ENCODE data around the gene CTNNA1. TPM values are rescaled to one million over a fixed set of nuclear protein-coding genes. Genes with fewer than 3 reads are reported as not detected.
"Not testable (repeated sequence)": the region's sequence is repeated elsewhere in the genome, so short reads cannot be mapped to it uniquely, and the experiment has no call there.

The CTNNA1 gene
- total and polyA plus RNA-seq, 2 donors, result 170 to 331 TPM

DNA sequence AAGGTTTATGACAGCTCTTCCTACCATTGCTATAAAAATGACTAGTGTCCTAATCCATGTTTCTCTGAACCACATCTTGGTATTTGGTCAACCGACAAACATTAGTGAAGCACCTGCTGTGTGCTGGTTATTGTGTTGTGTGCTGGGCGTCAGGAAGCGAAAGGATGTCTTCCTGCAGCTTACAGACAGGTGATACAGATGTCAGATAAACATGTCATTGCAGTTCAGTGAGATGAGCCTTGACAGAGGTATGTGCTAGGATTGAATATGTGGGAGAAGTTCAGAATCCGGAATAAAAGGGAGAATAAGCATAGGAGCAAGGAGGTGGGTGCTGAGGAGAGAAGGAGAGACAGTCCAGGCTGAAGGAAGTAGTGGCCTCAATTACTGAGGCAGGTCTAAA lies 20.3 kb upstream of the CTNNA1 start:
- Histone ChIP-seq H3K4me3 (ENCODE audit: low read depth, low read length) (no peak overlapping the region), H3K27ac (ENCODE audit: low read depth) (no peak overlapping the region), H3K36me3 (ENCODE audit: insufficient read depth) (no peaks in the 10 kb centered on the region), H3K4me1 (ENCODE audit: insufficient read depth) (no peaks in the 10 kb centered on the region)
- no peak for DNase-seq (ENCODE audit: extremely low spot score)
- WGBS, result 85% methylated on average over 4 of the region's 4 CpGs

DNA sequence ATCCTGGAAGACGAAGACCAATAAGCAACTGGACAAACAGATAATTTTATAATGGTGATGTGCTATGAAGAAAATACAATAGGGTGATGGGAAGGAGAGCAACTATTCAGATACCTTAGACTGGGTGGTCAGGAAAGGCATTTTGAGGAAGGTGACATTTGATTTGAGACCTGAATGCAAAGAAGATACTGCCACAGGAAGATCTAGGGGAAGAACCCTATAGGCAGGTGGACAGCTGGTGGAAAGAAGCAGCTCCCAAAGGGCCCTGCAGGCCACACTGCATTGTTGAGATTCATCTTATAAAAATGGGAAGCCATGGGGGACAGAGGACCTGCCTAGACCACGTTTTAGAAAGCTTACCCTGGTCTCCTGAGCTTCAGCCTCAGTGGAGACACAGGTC lies 19.7 kb upstream of the CTNNA1 start:
- H3K36me3 ChIP-seq (ENCODE audit: insufficient read depth), result no peaks in the 10 kb centered on the region
- no peak overlapping the region for H3K27ac ChIP-seq (ENCODE audit: low read depth)
- no peaks in the 10 kb centered on the region for H3K4me1 ChIP-seq (ENCODE audit: insufficient read depth)
- no peak for DNase-seq (ENCODE audit: extremely low spot score)
- no peak overlapping the region for H3K4me3 ChIP-seq (ENCODE audit: low read depth, low read length)
- WGBS, result 67% methylated on average over 2 of the region's 2 CpGs

DNA sequence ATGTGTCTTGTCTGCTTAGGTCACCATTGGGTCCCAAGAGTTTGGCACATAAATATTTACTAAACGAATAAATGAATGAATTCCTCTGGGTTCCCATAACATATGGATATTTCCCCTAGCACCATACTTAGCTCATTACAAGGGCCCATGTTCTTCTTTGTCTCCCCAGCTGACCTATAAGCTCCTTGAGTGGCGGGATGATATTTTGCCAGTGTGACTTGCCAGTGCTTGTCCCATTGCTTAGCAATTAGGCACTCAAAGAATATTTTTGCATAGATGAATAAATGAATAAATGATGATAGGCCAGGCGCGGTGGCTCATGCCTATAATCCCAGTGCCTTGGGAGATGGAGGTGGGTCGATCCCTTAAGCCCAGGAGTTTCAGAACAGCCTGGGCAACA lies 16.9 kb upstream of the CTNNA1 start:
- Histone ChIP-seq H3K4me1 (ENCODE audit: insufficient read depth) (no peaks in the 10 kb centered on the region), H3K4me3 (ENCODE audit: low read depth, low read length) (no peak overlapping the region), H3K27ac (ENCODE audit: low read depth) (no peak overlapping the region), H3K36me3 (ENCODE audit: insufficient read depth) (no peaks in the 10 kb centered on the region)
- DNase-seq (ENCODE audit: extremely low spot score), result no peak
- 92% methylated on average over 5 of the region's 5 CpGs for WGBS

DNA sequence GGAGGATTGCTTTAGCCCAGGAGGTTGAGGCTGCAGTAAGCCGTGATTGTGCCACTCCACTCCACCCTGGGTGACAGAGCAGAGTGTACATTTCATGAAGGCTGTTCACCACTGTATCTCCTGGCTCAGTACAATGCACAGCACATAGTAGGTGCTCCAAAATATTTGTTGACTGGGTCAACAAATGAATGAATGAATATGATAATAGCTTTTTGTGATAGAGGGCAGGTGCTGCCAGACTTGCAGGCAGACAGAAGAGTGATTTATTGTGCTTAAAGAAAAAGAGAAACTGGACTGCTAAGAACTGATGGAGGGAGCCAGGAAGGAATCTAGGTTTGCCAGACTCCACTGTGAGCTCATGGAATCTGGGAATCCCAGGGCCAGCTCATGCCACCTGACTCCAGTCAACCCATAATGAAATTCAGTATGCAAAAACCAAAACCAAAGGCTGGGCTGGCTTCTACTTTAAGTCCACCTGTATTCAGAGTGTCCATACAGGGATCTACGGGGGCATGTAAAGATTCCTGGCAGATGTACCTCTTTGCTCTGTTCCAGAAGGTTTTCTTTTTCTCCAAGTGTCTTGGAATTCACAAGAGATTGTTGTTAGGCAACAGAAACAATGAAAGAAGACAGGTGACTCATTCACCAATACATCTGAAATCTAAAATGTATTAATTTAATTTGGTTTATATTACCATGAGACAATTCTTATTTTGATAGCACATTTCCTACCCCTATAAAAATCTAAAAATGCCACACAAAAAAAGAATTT lies 15.5 kb upstream of the CTNNA1 start:
- H3K27ac ChIP-seq (ENCODE audit: low read depth), result no peak overlapping the region
- no peaks in the 10 kb centered on the region for H3K36me3 ChIP-seq (ENCODE audit: insufficient read depth)
- WGBS, result 87% methylated on average over 2 of the region's 2 CpGs
- no peaks in the 10 kb centered on the region for H3K4me1 ChIP-seq (ENCODE audit: insufficient read depth)
- H3K4me3 ChIP-seq (ENCODE audit: low read depth, low read length), result no peak overlapping the region
- no peak for DNase-seq (ENCODE audit: extremely low spot score)

DNA sequence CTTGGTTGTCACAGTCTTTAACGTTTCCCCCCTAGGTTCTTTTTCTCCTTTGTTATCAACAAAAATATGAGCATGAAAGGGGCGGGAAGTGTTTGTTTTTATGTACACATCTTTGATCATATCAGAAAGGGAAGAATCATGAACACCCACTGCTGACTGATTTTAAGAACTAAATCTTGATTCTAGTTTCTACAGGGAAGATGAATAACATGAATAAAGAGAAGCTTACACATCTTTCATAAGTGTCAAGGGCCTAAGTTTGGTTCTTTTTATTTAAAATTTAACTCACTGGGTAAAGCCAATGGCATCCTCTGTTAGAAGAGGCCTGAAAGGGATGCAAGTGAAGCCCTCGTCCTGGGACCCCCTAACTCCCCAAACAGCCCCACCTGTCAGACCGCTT lies 14.8 kb upstream of the CTNNA1 start:
- no peak for DNase-seq (ENCODE audit: extremely low spot score)
- Histone ChIP-seq H3K4me3 (ENCODE audit: low read depth, low read length) (no peak overlapping the region), H3K27ac (ENCODE audit: low read depth) (no peak overlapping the region), H3K36me3 (ENCODE audit: insufficient read depth) (no peaks in the 10 kb centered on the region), H3K4me1 (ENCODE audit: insufficient read depth) (no peaks in the 10 kb centered on the region)
- WGBS, result 77% methylated on average over 4 of the region's 4 CpGs

DNA sequence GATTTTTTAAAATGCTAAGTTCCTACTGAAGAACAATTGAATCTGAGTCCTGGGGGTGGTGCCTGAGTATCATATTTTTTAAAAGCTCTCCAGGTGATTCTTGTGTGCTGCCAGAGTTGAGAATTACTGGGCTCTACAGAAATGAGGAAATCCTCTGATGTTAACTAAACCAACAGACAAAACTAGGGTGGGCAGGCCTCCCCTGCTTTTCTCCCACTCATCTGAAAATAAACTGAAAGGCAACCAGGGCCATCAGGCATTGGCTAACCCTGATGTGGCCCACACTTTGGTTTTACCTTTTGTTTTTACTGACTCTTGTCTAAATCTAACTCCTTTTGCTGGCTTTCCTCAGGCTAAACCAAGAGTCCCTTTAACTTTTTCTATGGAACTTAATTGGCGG lies 13.3 kb upstream of the CTNNA1 start:
- Histone ChIP-seq H3K4me1 (ENCODE audit: insufficient read depth) (no peaks in the 10 kb centered on the region), H3K27ac (ENCODE audit: low read depth) (no peak overlapping the region)
- 98% methylated on average over 1 of the region's 1 CpG for WGBS

DNA sequence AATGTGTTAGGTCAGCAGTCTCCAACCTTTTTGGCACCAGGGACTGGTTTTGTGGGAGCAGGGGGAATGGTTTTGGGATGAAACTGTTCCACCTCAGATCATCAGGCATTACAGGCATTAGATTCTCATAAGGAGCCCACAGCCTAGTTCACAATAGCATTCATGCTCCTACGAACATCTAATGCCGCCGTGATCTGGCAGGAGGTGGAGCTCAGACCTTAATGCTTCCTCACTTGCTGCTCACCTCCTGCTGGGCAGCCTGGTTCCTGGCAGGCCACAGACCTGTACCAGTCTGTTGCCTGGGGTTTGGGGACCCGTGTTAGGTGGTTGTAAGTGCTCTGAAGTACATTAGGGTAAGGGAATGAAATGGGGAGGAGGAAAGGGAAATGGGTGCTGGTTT lies 9.7 kb upstream of the CTNNA1 start:
- Histone ChIP-seq H3K27ac (ENCODE audit: low read depth) (no peak overlapping the region), H3K4me3 (ENCODE audit: low read depth, low read length) (no peak overlapping the region), H3K36me3 (ENCODE audit: insufficient read depth) (no peaks in the 10 kb centered on the region), H3K4me1 (ENCODE audit: insufficient read depth) (no peaks in the 10 kb centered on the region)
- WGBS, result 71% methylated on average over 4 of the region's 4 CpGs
- no peak for DNase-seq (ENCODE audit: extremely low spot score)

More for the DNA sequence above, 13.3 kb upstream of the CTNNA1 start:
- Histone ChIP-seq H3K4me3 (ENCODE audit: low read depth, low read length) (no peak overlapping the region), H3K36me3 (ENCODE audit: insufficient read depth) (no peaks in the 10 kb centered on the region)
- DNase-seq (ENCODE audit: extremely low spot score), result no peak

DNA sequence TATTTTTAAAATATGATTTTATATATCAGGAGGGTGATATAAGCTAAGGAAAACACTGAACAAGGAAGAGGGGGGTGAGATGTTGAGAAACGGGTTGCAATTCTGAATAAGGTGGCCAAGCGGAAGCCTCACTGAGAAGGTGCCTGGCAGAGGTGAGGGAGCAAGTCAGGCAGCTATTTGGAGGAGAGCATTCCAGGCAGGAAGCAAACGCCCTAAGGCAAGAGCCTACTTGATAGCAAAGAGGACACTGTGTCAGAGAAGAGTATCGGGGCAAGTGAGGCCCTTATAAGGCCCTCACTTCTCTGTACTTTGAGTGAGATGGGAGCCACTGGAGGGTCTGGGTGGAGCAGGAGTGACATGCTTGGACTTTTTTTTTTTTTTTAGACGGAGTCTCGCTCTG lies 8.0 kb upstream of the CTNNA1 start:
- DNase-seq (ENCODE audit: extremely low spot score), result no peak
- no peak overlapping the region for H3K4me3 ChIP-seq (ENCODE audit: low read depth, low read length)
- no peak overlapping the region for H3K27ac ChIP-seq (ENCODE audit: low read depth)
- H3K4me1 ChIP-seq (ENCODE audit: insufficient read depth), result no peaks in the 10 kb centered on the region
- 96% methylated on average over 6 of the region's 6 CpGs for WGBS
- H3K36me3 ChIP-seq (ENCODE audit: insufficient read depth), result no peaks in the 10 kb centered on the region

DNA sequence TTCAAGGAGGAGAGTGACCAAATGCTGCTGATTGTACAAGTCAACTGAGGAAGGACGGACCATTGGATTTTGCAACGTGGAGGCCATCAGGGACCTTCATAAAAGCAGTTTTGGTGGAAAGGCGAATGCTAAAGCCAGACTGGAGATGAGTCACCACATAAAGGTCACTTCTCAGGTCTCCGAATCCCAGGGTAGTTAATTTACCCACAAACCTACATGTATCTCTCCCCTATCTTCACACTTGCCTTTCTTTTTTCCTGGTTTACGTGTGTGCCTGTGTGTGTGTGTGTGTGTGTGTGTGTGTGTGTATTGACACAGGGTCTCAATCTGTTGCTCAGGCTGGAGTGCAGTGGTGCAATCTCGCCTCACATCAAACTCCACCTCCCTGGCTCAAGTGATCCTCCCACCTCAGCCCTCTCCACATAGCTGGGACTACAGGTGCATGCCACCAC lies 4.6 kb upstream of the CTNNA1 start:
- WGBS, result 85% methylated on average over 6 of the region's 6 CpGs
- no peaks in the 10 kb centered on the region for H3K36me3 ChIP-seq (ENCODE audit: insufficient read depth)

DNA sequence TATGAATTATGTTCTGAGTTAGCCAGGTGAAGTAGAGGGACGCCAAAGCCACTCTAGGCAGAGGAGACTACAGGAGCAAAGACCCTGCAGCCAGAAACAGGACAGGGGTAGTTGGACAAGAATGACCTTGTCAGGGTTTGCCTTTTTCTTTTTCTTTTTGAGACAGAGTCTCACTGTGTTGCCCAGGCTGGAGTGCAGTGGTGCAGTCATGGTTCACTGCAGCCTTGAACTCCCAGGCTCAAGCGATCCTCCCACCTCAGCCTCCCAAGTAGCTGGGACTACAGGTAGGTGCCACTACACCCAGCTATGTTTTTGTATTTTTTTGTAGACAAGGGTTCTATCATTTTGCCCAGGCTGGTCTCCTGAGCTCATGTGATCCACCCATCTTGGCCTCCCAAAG lies 1.9 kb upstream of the CTNNA1 start:
- not testable (repeated sequence) for DNase-seq (ENCODE audit: extremely low spot score); H3K36me3 ChIP-seq (ENCODE audit: insufficient read depth); H3K27ac ChIP-seq (ENCODE audit: low read depth); H3K4me3 ChIP-seq (ENCODE audit: low read depth, low read length); H3K4me1 ChIP-seq (ENCODE audit: insufficient read depth)
- WGBS, result 94% methylated on average over 2 of the region's 2 CpGs

More for the DNA sequence above, 4.6 kb upstream of the CTNNA1 start:
- DNase-seq (ENCODE audit: extremely low spot score), result no peak
- Histone ChIP-seq H3K4me3 (ENCODE audit: low read depth, low read length) (no peak overlapping the region), H3K27ac (ENCODE audit: low read depth) (no peak overlapping the region), H3K4me1 (ENCODE audit: insufficient read depth) (no peaks in the 10 kb centered on the region)

DNA sequence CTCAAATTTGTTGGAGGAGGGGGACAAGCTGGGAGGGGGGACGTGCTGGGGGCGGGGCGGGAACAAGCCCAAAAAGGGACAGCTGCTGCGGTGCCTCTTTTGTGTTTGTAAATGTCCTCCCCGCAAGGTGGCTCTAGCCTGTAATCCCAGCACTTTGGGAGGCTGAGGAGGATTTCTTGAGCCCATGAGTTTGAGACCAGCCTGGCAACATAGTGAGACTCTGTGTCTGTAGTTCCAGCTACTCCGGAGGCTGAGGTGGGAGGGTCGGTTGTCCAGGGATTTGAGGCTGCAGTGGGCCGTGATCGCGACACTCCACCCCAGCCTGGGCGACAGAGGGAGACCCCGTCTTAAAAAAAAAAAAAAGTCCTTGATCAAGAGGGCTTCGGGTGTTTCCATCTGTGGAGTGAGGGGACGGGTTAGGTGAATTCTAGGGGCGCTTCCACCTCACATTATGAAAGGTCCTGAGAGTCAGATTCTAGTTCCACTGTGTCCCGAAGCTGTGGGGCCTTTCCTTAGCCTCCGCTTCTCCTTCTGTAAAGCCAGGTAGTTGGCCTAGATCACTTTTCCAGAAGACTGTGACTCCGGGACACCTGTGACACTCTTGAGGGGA lies 779 bp upstream of the CTNNA1 start:
- WGBS, result 20% methylated on average over 18 of the region's 18 CpGs
- DNase-seq (ENCODE audit: extremely low spot score), result no peak
- H3K4me3 ChIP-seq (ENCODE audit: low read depth, low read length), result peak overlapping the region; percentile 93
- H3K4me1 ChIP-seq (ENCODE audit: insufficient read depth), result no peaks in the 10 kb centered on the region
- no peaks in the 10 kb centered on the region for H3K36me3 ChIP-seq (ENCODE audit: insufficient read depth)
- peak overlapping the region; percentile 91 for H3K27ac ChIP-seq (ENCODE audit: low read depth)

DNA sequence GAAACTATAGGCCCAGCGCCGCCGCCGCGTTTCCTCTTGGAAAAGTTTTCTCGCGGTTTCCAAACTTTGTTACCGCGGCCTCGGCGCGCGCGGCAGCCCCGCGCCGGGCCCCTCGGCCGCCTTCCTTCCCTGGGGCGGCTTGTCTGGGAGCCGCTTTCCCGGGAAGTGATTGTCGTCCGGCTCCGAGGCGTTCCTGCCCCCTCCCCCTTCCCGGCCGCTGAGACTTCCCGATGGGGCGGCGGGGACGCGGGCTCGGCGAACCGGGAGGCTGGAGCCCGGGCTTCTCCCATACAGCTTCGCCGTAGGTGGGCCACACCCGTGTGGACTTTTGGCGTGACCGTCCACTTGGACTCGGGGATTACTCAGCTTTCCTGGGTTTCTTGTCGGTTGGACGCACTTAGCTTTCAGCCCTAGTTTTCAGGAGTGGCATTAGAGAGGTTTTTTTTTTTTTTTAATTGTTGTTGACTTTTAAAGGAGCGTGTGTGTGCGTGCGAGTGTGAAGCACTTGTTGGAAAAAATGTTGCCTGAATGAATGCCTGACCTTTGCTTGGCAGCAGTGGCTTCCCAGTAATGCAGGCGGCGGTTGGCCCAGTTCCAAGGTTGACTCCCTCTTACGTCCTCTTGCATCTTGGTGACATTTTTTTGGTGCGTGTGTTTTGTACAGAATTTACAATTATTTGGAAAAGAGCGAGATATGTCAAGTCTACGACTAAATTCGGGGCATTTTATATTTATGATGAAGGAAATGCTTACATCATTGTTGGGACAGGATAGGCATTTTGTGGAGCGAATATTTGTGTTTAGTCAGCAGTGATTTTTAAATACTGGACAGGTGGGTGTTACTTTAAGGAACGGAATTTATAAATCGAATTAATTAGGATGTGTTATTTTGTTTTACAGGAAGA lies 821 bp downstream of the CTNNA1 start:
- Histone ChIP-seq H3K4me1 (ENCODE audit: insufficient read depth) (no peaks in the 10 kb centered on the region), H3K36me3 (ENCODE audit: insufficient read depth) (peaks cover 2% of the 10 kb centered on the region), H3K27ac (ENCODE audit: low read depth) (peak overlapping the region; percentile 100), H3K4me3 (ENCODE audit: low read depth, low read length) (peak overlapping the region; percentile 93)
- 1% methylated on average over 58 of the region's 58 CpGs for WGBS
- DNase-seq (ENCODE audit: extremely low spot score), result peak; percentile 84

DNA sequence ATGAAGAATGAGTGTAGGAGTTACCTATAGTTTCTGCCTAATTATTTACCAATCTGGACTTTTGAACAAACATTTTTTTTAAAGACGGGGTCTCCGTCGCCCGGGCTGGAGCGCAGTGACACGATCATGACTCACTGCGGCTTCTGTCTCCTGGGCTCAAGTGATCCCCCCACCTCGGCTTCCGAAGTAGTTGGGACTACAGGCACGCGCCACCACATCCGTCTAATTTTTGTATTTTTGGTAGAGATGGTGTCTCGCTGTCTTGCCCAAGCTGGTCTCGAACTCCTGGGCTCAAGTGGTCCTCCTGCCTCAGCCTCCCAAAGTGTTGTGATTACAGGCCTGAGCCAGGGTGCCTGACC lies 1.5 kb downstream of the CTNNA1 start:
- 79% methylated on average over 14 of the region's 14 CpGs for WGBS
- Histone ChIP-seq H3K4me3 (ENCODE audit: low read depth, low read length) (peak overlapping the region; percentile 93), H3K4me1 (ENCODE audit: insufficient read depth) (no peaks in the 10 kb centered on the region)

More for the DNA sequence above, 1.5 kb downstream of the CTNNA1 start:
- no peak for DNase-seq (ENCODE audit: extremely low spot score)
- H3K27ac ChIP-seq (ENCODE audit: low read depth), result no peak overlapping the region
- H3K36me3 ChIP-seq (ENCODE audit: insufficient read depth), result peaks cover 2% of the 10 kb centered on the region

All from urinary bladder (tissue), 4 donors.